Hepatocyte (in vitro differentiated cells): ENCODE results near the gene HS6ST2.

Experiments
- CTCF ChIP-seq: fragments of 200-600 bp; sonication (generic); IDR thresholded peaks from 2 replicates; pipeline ENCODE4 v1.5.1; 2016; ENCODE audit warnings: antibody characterized with exemption, mild to moderate bottlenecking; ENCODE audit not compliant: poor library complexity
- EZH2 ChIP-seq: fragments of 200-600 bp; sonication (generic); IDR thresholded peaks from 2 replicates; pipeline ENCODE4 v1.6.1; 2016; ENCODE audit warnings: antibody characterized with exemption, mild to moderate bottlenecking, borderline replicate concordance
- EZH2phosphoT487 ChIP-seq: fragments of 200-600 bp; sonication (generic); IDR thresholded peaks from one replicate; pipeline ENCODE4 v1.6.1; 2018; ENCODE audit warnings: antibody characterized with exemption, mild to moderate bottlenecking, low read depth, moderate library complexity; ENCODE audit not compliant: unreplicated experiment, severe bottlenecking

GRCh38 chrX:132821974-132822633, 136.3 kb downstream of the HS6ST2 start:
- no peak for TF ChIP-seq EZH2
- no peak for TF ChIP-seq CTCF
- no peak for TF ChIP-seq EZH2phosphoT487
